Cardiac septum (tissue), 1 donor: ENCODE results near the gene AIFM3. TPM values are rescaled to one million over a fixed set of nuclear protein-coding genes. Genes with fewer than 3 reads are reported as not detected.
"Not testable (repeated sequence)": the region's sequence is repeated elsewhere in the genome, so short reads cannot be mapped to it uniquely, and the experiment has no call there.

Experiments used
- DNase-seq: peaks from one replicate; pipeline ENCODE4 v3.0.0-alpha.2; 2020; ENCODE audit warnings: low spot score
- intact Hi-C: fragments of 100-400 bp; cut with DNase I; formaldehyde crosslinking; loops from one replicate; pipeline ENCODE4 v1.14.0; 2022
- total RNA-seq: library from RNA; stranded (reverse); fragmentation: NEBNext Ultra II Directional; extraction: Animal tissue kit (Norgen Biotek cat#: 25700); gene quantifications from one replicate; pipeline ENCODE4 v1.2.1, GENCODE V29; 2021
- donor health status: DM: no; HTN: no; CAD: no.

Gene AIFM3
- total RNA-seq, 1 donor from 2014 or later, result 0.54 TPM

DNA sequence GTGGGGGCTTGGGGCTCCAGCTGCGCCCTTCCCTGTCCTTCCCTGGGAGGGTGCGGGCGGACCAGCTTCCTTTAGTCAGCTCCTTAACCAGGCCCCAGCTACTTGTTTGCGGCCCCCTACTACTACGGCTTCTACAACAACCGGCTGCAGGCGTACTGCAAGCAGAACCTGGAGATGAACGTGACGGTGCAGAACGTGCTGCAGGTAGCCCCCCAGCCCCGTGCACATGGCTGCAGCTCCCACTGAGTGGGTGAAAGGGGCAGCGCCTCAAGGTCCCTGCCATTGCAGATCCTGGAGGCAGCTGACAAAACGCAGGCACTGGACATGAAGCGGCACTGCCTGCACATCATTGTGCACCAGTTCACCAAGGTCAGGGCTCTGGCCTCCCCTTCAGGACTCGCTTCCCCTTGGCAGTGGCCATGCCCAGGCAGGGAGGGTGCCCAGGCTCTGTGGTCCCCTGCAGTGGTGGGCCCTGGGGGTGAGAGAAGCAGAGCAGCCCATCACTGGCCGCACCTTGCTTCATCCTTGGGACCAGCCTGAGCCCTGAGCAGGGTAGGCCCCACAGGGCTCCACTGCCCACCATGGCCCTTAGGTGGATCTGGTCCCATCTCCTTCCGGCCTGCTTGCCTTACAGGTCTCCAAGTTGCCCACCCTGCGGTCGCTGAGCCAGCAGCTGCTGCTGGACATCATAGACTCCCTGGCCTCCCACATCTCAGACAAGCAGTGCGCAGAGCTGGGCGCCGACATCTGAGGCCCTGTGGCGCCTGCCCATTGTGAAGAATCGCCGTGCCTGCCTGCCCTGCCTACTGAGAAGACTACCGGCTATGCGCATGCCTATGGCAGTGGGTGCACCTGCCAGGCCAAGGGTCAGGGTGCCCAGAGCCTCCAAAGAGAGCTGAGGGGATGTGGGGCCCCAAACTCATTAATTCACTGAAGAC lies 29.8 kb downstream of the AIFM3 start:
- intact Hi-C loops, result no loop called here

DNA sequence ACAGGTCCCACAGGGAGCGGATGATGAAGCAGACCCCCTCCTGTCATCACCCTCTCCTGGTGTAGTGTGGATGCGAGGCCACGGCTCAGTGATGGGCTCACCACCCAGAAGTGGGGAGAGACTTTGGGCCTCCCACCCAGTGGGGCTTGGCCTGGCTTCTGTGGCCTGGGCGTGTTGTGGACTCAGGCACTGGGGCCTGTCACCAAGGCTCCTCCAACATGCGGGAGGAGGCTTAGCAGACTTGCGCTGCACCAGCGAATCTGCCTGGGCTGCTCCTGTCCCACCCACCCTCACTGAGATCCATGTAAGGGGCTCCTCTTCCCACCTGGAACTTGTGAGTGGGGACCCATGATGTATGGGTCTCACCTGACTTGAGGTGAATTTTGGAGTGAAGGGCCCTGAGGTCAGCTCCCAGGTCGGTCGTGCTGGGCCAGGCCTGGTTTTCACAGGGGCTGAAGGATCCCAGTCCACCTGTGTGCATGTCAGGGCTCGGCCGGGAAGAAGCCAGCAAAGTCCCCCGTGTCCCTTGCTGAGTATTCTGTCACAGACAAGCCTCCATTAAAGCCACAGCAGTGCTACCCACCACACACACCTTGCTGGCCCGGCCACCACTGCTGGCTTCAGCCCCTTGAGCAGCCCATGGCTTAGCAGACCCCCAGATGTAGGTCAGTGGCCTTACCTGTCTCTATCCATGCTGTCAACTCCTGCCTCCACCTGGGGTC lies 30.6 kb downstream of the AIFM3 start:
- intact Hi-C loops, result no loop called here
- DNase-seq, result no peak

More for the DNA sequence above, 29.8 kb downstream of the AIFM3 start:
- no peak for DNase-seq

DNA sequence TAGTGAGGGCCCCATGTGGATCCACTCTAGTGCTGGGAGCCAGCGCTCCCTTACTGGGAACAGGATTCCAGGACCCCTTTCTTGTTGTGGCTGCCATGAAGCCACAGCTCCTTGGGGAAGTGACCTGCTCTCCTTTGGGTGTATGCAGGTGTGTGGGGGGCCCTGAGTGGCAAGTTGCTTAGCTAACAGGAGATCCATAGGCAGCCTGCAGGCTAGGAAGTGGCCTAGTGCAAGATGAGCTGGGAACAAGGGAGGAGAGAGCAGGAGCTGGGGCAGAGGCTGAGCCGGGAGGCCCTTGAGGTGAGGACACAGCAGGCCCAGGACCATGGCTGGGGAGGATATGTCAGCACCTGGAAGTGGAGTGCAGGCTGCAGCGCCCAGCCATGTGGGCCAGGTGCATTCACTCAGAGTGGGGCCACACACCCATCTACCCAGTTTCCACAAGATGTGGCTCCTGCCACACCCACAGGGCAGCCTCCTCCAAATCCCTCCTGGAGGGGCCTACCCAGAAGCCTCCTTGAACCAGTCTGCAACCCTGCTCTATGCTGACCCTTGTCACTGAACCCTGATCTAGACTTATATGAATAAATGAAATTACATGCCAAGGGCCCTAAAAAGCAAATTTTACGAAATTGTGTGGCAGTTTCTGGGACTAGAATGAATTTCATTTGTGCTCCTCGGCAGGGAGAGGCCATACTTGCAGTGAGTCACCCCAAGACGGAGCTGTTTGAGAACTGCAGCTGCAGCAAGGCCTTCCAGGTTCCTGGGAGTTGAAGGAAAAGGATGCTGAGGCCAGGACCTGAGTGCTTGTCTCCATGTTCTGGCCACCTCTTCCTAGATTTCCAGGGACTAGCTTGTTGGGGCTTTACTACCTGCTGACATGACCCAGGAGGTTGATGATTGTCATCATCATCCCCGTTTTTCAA lies 31.6 kb downstream of the AIFM3 start:
- intact Hi-C loops, result no loop called here
- DNase-seq, result no peak

DNA sequence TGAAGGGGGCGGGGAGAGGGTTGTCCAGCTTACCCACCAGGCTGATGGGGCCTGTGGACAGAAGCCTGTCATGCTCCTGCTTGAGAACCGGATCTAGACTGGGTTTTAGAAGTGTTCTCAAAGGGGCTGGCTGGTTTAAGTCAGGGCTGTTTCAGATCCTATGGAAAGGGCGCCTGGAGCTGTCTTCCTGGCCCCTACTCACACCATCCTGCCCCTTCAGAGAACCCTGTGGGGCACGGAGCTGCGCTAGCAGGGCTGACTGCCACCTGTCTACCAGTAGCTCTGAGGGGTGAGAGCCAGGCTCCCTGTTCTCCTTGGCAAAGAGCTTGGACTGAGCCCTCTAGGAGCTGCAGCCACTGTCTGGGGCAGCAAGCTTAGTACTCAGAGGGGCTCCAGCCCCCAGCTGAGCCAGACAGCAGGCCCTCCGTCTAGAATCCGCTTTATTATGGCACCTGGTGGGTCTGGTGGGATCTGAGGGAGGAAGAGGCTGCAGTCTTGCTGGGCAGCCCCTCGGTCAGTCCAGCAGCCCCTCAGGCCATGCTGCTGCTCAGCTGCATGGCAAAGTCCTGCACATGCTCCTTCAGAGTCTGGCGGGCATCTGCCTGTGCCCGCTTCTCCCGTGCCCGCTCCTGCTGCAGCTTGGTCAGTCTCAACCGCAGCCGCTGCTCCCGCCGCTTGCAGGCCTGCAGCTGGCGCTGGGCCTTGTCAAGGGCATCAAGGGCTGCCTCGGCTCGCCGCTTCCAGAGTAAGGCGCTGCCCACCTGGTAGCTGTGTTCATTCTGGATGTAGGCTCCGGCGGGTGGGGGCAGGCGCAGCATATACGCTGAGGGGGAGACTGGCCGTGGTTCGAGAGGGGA lies 32.5 kb downstream of the AIFM3 start:
- intact Hi-C loops, result loop anchor here (5.0 kb wide), 1 partner anchor 82 kb away; the partner anchor contains the start of gene CRKL

DNA sequence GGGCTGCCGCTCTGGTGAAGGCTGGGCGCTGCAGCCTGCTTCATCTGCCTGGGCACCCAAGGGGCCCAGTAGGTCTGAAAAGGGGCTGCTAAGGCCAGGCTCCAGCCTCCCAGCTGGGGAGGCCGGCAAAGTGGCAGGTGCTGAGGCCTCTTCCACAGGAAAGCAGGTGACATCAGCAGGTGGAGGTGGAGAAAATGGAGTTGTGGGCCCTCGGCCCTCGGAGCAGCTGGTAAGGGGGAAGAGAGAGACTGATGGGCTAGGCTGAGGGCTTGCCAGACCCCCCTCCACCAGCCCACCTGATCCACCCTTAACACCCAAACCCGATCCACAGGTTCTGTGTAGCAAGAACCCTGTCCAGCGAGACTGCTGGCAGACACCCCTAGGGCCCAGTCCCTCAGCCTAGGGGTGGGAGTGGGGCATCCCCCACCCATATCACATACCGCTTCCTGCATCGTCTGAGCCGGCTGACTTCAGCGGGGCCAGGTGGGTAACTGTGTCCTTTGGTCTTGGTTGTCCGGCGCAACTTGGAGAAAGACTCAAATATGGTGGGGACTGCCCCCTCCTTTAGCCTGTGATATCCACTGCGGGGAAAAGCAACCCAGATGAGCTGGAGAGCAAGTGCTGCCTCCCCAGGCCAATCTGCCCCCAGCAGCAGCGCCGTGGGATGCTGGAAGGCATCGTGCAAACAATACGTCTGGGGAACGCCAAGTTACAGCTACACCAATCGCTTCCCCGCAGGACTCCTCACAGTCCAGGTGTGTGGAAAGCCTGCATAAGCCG lies 33.3 kb downstream of the AIFM3 start:
- intact Hi-C loops, result loop anchor here (5.0 kb wide), 1 partner anchor 83 kb away; the partner anchor contains the start of gene CRKL
- no peak for DNase-seq

More for the DNA sequence above, 32.5 kb downstream of the AIFM3 start:
- DNase-seq, result no peak

DNA sequence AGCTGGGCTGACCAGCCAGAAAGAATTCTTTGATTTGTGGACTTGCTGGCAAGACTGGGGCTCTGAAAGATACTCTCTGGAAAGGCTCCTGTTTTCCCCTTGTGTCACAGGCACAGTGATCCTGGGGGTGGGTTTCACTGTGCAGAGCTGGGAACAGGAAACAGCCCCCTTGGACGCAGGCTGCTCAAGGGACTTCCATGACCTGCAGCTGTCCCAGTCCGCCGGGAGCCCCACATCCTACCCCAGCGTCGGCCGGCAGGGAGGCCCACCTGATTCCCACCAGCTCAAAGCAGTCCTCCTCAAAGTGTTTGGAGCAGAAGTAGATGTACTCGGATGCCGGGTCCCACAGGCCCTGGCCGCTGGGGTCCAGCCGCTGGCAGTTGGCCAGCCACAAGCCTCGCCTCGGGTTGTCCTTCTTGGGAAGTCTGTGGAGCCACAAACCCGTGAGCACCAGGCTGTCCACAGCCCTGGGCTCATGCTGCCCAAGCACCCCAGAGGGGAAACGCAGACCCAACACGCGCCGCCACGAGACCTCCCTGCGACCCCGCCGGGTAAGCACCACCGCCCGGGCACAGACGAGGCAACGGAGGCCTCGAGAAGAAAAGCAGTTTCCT lies 34.0 kb downstream of the AIFM3 start:
- intact Hi-C loops, result loop anchor here (1.0 to 5.0 kb wide), 3 partner anchors 19 to 143 kb away; partner anchors contain the start of genes CRKL, LZTR1 and PI4KA

DNA sequence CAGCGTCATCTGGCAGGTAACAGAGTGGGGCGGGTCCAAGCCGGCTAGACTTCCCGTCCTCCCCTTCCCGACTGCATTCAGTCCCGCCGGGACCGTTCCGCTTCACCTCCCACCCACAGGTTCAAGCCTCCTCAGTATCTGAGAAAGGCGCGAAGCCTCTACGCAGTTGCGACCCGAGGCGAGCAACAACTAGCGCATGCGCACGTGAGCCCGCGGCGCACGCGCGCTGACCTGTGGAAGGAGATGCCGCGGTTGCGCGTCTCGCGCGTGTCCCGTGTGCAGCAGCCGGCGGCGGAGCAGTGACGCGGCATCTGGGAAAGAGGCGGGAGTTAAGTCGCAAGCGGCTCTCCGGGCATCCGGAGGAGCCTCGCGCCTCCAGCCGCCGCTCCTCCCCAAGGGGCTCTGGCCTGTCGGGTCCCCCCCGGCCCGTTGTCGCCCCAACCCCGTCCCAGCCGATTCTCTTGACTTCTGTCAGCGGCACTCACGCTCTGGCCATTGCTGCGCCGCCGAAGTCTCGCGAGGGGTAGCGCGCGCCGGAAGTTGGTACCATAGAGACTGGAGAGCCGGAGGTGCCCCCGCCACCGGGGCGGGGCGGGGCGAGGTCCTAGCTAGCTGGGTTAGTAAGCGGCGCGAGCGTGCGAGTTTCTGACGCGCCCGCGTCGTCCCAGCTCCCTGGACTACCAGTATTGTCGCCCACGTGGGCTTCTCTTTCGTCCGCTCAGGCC lies 34.7 kb downstream of the AIFM3 start, which contains the start of gene THAP7:
TSS of gene THAP7 (minus strand) at position 518 of the 725 bp plus-strand sequence. CDS start at position 311, 207 bp downstream.
- intact Hi-C loops, result loop anchor here (1.0 to 5.0 kb wide), 3 partner anchors 19 to 143 kb away; partner anchors contain the start of genes CRKL, LZTR1 and PI4KA

More for the DNA sequence above, 34.0 kb downstream of the AIFM3 start:
- DNase-seq, result no peak

DNA sequence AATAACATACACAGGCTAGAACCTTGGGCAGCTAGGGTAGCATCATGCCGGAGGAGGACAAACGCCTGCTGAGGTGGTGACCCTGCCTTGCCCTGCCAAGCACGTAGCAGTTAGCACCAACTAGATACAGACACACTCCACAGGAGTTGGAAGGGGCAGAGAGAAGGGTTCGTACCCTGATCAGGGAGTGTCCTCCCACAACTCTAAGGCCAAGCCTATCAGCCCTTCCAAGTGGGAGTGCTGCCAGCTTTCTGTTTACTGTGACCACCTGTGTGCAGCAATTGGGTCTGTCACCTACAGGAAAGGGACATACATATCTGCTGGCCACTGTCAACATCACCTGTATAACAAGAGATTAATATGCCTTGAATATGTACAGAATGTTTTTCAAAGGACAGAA lies 36.7 kb downstream of the AIFM3 start:
- intact Hi-C loops, result loop anchor here (5.0 kb wide), 1 partner anchor 86 kb away; the partner anchor contains the start of gene CRKL

More for the DNA sequence above, 34.7 kb downstream of the AIFM3 start, which contains the start of gene THAP7:
- DNase-seq, result peak; percentile 97

DNA sequence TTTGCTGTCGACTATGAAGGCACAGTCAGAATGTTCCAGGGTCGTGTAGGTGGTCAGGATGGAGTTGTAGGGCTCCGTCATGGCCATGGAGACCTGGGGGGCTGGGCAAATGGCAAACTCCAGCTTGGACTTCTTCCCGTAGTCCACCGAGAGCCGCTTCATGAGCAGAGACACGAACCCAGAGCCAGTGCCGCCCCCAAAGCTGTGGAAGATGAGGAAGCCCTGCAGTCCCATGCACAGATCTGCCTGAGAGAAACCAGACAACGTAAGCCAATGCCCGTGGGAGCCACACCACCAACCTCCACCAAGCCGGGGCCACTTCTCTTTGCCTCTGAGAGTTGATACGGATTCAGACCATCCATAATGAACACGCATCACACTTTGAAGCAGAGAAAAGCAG lies 42.2 kb downstream of the AIFM3 start:
- DNase-seq, intact Hi-C loops: not testable (repeated sequence)

More for the DNA sequence above, 36.7 kb downstream of the AIFM3 start:
- DNase-seq, result no peak

DNA sequence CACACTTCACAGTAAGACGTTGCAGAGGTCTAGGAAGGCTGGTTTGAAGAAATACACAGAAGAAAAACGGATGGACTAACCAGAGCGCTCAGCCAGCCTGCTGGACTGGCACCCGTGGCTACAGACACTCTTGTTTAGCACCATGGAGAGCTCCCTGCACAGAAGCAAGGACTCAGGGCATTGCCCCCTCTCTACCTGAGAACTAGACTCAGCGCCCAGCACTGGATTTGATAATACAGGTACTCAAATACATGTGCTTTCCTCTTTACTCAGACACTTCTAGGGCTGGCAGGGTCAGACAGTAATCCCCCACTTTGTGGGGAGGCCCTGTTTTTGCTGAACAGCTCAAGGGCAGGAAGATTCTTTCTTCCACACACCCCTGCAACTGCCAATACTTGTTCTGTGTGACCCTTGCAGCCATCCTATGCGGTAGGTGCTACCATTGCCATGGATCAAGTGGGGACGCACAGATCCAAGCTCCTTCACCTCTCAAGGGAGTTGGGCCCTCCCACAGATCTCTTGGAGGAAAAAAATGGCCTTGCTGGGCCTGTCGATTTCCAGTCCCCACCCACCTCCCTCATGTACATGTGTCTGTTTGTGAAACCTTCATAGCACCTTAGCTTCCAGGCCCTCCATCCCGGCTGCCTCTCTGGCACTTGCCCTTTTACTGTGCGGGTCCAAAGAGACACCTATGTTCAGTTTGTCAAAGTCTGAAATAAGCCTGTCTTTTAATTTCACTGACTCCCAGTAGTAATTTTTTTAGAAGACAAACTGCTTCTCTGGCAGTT lies 42.8 kb downstream of the AIFM3 start:
- no peak for DNase-seq
- intact Hi-C loops, result loop anchor here (5.0 kb wide), 1 partner anchor 37 kb away; the partner anchor contains the start of gene LRRC74B

DNA sequence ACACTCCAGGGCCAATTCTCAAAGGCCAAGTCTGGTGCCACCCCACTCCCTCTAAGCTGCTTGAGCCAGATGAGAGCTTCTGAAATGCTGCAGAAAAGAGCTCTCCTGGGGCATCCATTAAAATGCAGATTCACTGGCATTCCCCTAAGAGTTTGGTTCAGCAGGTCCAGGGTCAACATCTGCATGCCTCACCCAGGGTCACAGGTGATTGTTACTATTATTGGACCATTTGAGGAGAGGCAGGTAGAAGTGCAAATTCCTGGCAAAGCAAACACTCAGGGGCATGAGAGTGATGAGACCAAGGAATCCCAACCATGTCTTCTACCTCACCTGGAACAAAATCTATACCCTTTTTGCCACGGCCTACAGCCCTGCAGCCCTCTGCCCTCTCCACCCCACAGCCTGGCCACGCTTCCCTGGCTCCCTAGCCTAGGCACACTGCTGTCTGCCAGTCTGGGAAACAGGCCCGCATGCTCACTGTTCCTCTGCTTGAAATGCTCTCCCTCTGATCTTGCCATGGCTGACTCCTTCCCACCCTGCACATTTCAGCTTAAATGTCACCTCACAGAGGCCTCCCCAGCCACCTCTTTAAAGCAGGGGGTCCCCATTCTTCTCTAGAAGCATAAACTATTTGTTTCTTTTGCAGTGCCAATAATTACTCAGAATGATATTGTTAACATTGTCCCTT lies 43.5 kb downstream of the AIFM3 start:
- no peak for DNase-seq
- intact Hi-C loops, result loop anchor here (5.0 kb wide), 1 partner anchor 37 kb away; the partner anchor contains the start of gene LRRC74B

DNA sequence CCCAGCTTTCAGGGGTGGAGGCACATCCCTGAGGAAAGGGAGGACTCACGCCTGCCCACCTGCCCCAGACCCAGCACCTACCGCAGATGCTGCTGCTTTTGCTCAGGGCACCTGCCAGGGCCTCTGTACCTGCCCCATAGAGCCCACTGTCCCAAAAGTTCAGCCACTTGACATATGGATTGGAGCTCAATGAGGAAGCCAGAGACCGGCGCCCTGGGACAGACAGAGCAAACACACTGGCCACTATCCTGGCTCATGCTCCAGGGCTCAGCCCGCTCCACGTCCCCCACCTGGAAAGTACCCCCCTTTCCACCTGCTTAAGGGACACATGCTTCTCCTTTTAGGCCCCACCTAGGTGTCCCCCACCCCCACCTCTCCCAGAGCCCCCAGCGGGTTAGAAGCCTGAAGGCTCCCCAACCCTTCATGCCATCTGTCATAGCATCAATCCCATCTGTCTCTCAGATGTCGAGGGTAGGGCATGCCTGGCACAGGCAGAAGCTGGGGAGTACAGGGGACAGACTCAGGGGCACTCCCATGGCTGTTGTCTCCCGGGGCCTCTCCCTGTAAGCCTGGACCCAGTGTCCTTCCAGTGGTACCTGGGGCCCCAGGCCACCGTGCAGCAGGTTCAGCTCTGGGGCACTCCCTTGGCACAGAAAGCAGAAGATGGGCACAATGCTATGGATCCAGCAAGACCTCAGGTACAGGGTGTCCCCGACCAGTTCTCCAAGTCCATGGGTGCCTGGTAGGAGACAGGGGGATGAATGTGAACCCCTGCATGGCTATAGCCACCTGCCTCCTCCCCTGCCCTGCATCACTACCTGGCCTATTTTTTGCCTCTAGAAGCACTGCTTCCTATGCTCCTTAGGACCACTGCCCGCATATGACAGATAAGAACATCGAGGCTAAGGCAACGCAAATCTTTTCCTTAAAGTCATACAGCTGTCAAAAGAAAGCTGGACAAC lies 45.7 kb downstream of the AIFM3 start:
- intact Hi-C loops, result loop anchor here (5.0 kb wide), 1 partner anchor 35 kb away; the partner anchor contains the start of gene LRRC74B
- DNase-seq, result no peak

DNA sequence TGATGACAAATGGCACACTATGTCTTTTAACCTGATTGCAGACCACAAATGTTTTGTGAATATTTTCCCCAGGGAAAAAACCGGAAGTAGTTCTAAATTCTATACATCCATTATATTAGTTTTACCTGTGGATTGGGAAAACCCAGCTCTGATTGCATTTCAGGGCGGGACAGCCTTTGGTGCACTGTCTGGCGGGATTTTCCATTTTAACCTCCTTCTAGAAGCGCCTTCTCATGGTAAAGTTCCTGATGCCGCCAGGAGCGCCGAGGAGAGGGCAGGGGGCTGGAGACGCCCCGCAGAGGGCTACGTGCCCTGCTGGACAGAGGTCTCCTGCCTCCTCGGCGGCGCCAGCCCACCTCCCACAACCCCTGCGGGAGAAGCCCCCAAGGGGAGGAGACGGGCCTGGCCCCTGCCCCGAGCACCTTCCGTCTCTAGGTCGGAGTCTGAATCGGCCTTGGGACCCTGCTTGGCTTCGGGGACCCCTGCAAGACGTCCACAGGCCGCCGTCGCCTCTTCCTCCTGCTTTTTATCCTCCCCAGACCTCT lies 46.7 kb downstream of the AIFM3 start:
- intact Hi-C loops, result loop anchor here (5.0 kb wide), 1 partner anchor 34 kb away; the partner anchor contains the start of gene LRRC74B
- DNase-seq, result no peak
